Tibial nerve (tissue), 3 donors: ENCODE results near the gene ALG6.

Experiments
- EP300 ChIP-seq, 2 donors: sonication (generic); formaldehyde crosslinking; IDR thresholded peaks; one replicate each; pipeline ENCODE4 v1.6.1; 2017; ENCODE audit warnings: antibody characterized with exemption in 2 of 2, mild to moderate bottlenecking in 1 of 2
- POLR2A ChIP-seq, 2 donors: fragments of 450-650 bp; IDR thresholded peaks; one replicate each; pipeline ENCODE4 v1.6.1; 2017; ENCODE audit warnings: antibody characterized with exemption in 2 of 2, mild to moderate bottlenecking in 2 of 2, moderate library complexity in 2 of 2

DNA sequence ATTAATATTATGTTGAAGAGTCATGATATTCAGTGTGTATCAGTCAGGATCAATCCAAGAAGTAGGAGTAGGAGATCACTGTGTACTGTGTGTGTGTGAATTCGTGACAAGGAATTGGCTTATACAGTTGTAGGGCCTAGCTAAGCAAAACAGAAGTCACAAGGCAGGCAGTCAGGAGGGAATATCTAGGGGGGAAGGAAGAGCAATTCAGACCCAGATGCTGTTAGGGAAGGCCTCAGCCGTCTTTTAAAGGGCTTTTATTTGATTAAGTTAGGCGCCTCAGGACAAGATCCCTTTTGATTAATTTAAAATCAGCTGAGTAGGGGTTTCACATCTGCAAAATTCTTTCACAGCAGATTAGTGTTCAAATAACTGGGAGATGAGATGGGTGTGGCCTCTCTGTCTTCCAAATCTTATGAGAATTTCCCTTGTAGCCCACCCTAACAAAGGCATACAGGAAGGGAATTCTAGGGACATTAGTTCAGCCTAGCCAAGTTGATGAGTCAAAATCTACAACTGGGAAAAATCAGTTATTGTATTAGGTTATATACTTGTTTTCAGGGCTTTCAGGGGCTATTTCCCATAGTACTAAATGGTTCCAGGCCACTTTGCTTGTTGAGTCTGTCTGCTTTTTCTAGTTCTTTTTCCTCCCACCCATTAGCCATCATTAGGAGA is 47.4 kb downstream of the ALG6 start:
- TF ChIP-seq POLR2A (IDR thresholded peaks at IDR 0.05) (no peak), EP300 (IDR thresholded peaks at IDR 0.05) (no peak)
